Astrocyte (in vitro differentiated cells and primary cell): ENCODE measurements around the gene OR2D3.

Experiments used
- CTCF ChIP-seq: IDR thresholded peaks from 2 replicates; pipeline ENCODE4 v1.5.1; 2011; ENCODE audit warnings: low read depth, mild to moderate bottlenecking, inconsistent platforms, low read length, moderate library complexity; ENCODE audit not compliant: insufficient read depth
- EZH2 ChIP-seq: IDR thresholded peaks from 2 replicates; pipeline ENCODE4 v1.6.1; 2012; ENCODE audit warnings: mild to moderate bottlenecking, low read length, inconsistent platforms; ENCODE audit not compliant: insufficient read depth

GRCh38 chr11:6943131-6943530 is 22.3 kb downstream of the OR2D3 start:
- no peak for TF ChIP-seq EZH2
- TF ChIP-seq CTCF = no peak
